C4-2B (cell line): ENCODE measurements around the gene DCUN1D5.

Experiments
- H3K27ac ChIP-seq: fragments of 450-650 bp; 2 replicates; pipeline ENCODE4 v1.5.1; 2017
- CTCF ChIP-seq: fragments of 450-650 bp; conservative IDR thresholded peaks from 2 replicates; pipeline ENCODE4 v1.5.1; 2017; ENCODE audit warnings: mild to moderate bottlenecking
- ZFX ChIP-seq: fragments of 450-650 bp; IDR thresholded peaks from 2 replicates; pipeline ENCODE4 v1.6.1; 2017

DCUN1D5 gene

GRCh38 chr11:103077554-103077953 lies 14.4 kb downstream of the DCUN1D5 start:
- TF ChIP-seq CTCF = no peak
- no peak for TF ChIP-seq ZFX
- no peak overlapping the region for H3K27ac ChIP-seq

- H3K27ac ChIP-seq = no peak overlapping the region
- TF ChIP-seq ZFX (no peak), CTCF (no peak)
These were observed 15.6 kb downstream of the DCUN1D5 start for GRCh38 chr11:103076361-103076760.

GRCh38 chr11:103071008-103071407 lies 21.0 kb downstream of the DCUN1D5 start:
- H3K27ac ChIP-seq = no peak overlapping the region
- TF ChIP-seq ZFX = no peak
- no peak for TF ChIP-seq CTCF

GRCh38 chr11:103070142-103070541 lies 21.8 kb downstream of the DCUN1D5 start:
- TF ChIP-seq ZFX = no peak
- no peak for TF ChIP-seq CTCF
- H3K27ac ChIP-seq = no peak overlapping the region

DNA sequence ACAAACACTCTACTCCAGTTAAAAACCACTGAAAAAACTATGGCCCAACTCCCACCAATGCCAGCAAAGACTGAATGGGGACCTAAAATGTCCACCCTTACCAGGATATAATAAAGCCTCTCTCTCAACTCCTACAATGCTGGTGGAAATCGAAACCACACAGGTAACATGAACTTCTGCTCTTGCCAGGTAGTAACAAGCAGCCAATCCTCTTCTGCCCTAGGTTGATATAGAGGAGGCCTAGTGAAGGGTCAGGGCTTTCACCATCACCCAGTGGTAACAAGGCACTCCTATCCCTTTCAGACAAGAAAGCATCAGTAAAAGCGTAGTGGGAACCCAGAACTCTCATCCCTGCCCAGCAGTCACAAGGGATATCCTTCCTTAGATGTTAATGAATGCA lies 22.6 kb downstream of the DCUN1D5 start:
- TF ChIP-seq ZFX = no peak
- TF ChIP-seq CTCF = no peak
- no peak overlapping the region for H3K27ac ChIP-seq

- no peak overlapping the region for H3K27ac ChIP-seq
- no peak for TF ChIP-seq CTCF
- TF ChIP-seq ZFX = no peak
These were observed 24.8 kb downstream of the DCUN1D5 start for GRCh38 chr11:103067118-103067517.

DNA sequence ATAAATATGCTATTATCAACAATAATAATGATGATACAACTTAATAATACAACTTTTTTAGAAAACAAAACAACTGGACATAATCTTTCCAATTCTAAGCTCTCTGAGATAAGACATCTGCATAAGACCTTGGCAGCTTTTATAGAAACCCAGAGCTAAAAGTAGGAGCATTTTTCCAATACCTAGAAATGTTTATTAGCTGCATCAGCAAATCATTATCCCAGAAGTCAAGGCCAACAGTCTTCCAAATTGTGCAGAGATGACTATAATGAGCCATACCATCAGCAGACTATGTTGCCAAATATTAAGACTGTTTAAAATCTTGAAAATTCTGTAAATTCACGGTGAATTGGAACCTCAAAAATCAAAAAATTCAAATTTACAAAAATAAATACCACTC lies 30.3 kb downstream of the DCUN1D5 start:
- no peak overlapping the region for H3K27ac ChIP-seq

More for the DNA sequence above, 30.3 kb downstream of the DCUN1D5 start:
- TF ChIP-seq CTCF = no peak
- no peak for TF ChIP-seq ZFX
